B cell (primary cell): ENCODE measurements around the gene ZNF850.
"Not testable (repeated sequence)": the region's sequence is repeated elsewhere in the genome, so short reads cannot be mapped to it uniquely, and the experiment has no call there.

Experiments
- CTCF ChIP-seq: fragments of 200-600 bp; IDR thresholded peaks from one replicate; pipeline ENCODE4 v1.8.0; 2022; ENCODE audit warnings: antibody characterized with exemption, mild to moderate bottlenecking
- EZH2 ChIP-seq: IDR thresholded peaks from 2 replicates; pipeline ENCODE4 v1.6.1; 2012; ENCODE audit warnings: borderline replicate concordance, low read depth, mild to moderate bottlenecking, moderate library complexity, low read length; ENCODE audit not compliant: insufficient read depth, poor library complexity, severe bottlenecking

GRCh38 chr19:36791420-36792141 lies 19.0 kb upstream of the ZNF850 start:
- not testable (repeated sequence) for TF ChIP-seq CTCF, EZH2
